ENCODE measurements around the gene CCL14.

CCL14 gene

GRCh38 chr17:36004594-36005108, 18.1 kb upstream of the CCL14 start:
- in situ Hi-C loops (cut with MboI; ENCODE audit: low pct_unique_long_range_greater_than_20kb, low sequenced_read_pairs, unreplicated experiment) = no loop called here
- no peak for DNase-seq (ENCODE audit: low spot score)
- no peak for TF ChIP-seq CTCF (IDR thresholded peaks at IDR 0.05; ENCODE audit: extremely low read depth, insufficient read depth, missing control alignments)

GRCh38 chr17:36002631-36003030, 16.1 kb upstream of the CCL14 start:
- TF ChIP-seq CTCF (IDR thresholded peaks at IDR 0.05; ENCODE audit: extremely low read depth, insufficient read depth, missing control alignments) = no peak
- in situ Hi-C loops (cut with MboI; ENCODE audit: low pct_unique_long_range_greater_than_20kb, low sequenced_read_pairs, unreplicated experiment) = no loop called here
- no peak for DNase-seq (ENCODE audit: low spot score)

GRCh38 chr17:36001862-36002603, 15.5 kb upstream of the CCL14 start:
- no peak for TF ChIP-seq CTCF (IDR thresholded peaks at IDR 0.05; ENCODE audit: extremely low read depth, insufficient read depth, missing control alignments)
- no peak for DNase-seq (ENCODE audit: low spot score)
- in situ Hi-C loops (cut with MboI; ENCODE audit: low pct_unique_long_range_greater_than_20kb, low sequenced_read_pairs, unreplicated experiment) = no loop called here

GRCh38 chr17:36001110-36001771, 14.7 kb upstream of the CCL14 start, which contains the start of gene CCL15:
Gene CCL15, minus strand, starts transcription at chr17:36001553. Its CDS starts 61 bp downstream, at chr17:36001492.
- no peak for TF ChIP-seq CTCF (IDR thresholded peaks at IDR 0.05; ENCODE audit: extremely low read depth, insufficient read depth, missing control alignments)
- DNase-seq (ENCODE audit: low spot score) = no peak
- in situ Hi-C loops (cut with MboI; ENCODE audit: low pct_unique_long_range_greater_than_20kb, low sequenced_read_pairs, unreplicated experiment) = no loop called here

- in situ Hi-C loops (cut with MboI; ENCODE audit: low pct_unique_long_range_greater_than_20kb, low sequenced_read_pairs, unreplicated experiment) = no loop called here
- no peak for DNase-seq (ENCODE audit: low spot score)
- TF ChIP-seq CTCF (IDR thresholded peaks at IDR 0.05; ENCODE audit: extremely low read depth, insufficient read depth, missing control alignments) = no peak
Measured at GRCh38 chr17:36000732-36001109, 14.2 kb upstream of the CCL14 start.

GRCh38 chr17:35998756-35999155, 12.2 kb upstream of the CCL14 start:
- in situ Hi-C loops (cut with MboI; ENCODE audit: low pct_unique_long_range_greater_than_20kb, low sequenced_read_pairs, unreplicated experiment) = no loop called here
- DNase-seq (ENCODE audit: low spot score) = no peak
- TF ChIP-seq CTCF (IDR thresholded peaks at IDR 0.05; ENCODE audit: extremely low read depth, insufficient read depth, missing control alignments) = no peak

All from GM13977 (cell line).